ENCODE results near the gene MICAL3. TPM values are rescaled to one million over a fixed set of nuclear protein-coding genes. Genes with fewer than 3 reads are reported as not detected.
"Not testable (repeated sequence)": the region's sequence is repeated elsewhere in the genome, so short reads cannot be mapped to it uniquely, and the experiment has no call there.

The MICAL3 gene, protein sequence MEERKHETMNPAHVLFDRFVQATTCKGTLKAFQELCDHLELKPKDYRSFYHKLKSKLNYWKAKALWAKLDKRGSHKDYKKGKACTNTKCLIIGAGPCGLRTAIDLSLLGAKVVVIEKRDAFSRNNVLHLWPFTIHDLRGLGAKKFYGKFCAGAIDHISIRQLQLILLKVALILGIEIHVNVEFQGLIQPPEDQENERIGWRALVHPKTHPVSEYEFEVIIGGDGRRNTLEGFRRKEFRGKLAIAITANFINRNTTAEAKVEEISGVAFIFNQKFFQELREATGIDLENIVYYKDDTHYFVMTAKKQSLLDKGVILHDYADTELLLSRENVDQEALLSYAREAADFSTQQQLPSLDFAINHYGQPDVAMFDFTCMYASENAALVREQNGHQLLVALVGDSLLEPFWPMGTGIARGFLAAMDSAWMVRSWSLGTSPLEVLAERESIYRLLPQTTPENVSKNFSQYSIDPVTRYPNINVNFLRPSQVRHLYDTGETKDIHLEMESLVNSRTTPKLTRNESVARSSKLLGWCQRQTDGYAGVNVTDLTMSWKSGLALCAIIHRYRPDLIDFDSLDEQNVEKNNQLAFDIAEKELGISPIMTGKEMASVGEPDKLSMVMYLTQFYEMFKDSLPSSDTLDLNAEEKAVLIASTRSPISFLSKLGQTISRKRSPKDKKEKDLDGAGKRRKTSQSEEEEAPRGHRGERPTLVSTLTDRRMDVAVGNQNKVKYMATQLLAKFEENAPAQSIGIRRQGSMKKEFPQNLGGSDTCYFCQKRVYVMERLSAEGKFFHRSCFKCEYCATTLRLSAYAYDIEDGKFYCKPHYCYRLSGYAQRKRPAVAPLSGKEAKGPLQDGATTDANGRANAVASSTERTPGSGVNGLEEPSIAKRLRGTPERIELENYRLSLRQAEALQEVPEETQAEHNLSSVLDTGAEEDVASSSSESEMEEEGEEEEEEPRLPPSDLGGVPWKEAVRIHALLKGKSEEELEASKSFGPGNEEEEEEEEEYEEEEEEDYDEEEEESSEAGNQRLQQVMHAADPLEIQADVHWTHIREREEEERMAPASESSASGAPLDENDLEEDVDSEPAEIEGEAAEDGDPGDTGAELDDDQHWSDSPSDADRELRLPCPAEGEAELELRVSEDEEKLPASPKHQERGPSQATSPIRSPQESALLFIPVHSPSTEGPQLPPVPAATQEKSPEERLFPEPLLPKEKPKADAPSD (N-terminal part only)
- total RNA-seq = 99.4 TPM
- 5.0 TPM for polyA plus RNA-seq (ENCODE audit: insufficient read depth, low read depth, low replicate concordance)
- long read RNA-seq, donor 1 = 0 reads
- long read RNA-seq, donor 2 = 0 reads
- long read RNA-seq, donor 3, partial matches to known transcripts = 7 of 7 reads
- long read RNA-seq, donor 3, other reads (novel, unspliced or antisense) = 0 of 7 reads
- long read RNA-seq, donor 4, partial matches to known transcripts = 0 of 2 reads
- long read RNA-seq, donor 4, other reads (novel, unspliced or antisense) = 0 of 2 reads
- long read RNA-seq, donor 5 = 0 reads
- long read RNA-seq, donor 6 = 0 reads
- long read RNA-seq, donor 7, partial matches to known transcripts = 7 of 14 reads
- long read RNA-seq, donor 7, other reads (novel, unspliced or antisense) = 6 of 14 reads
- long read RNA-seq, donor 8 = 0 reads
- long read RNA-seq, donor 9, partial matches to known transcripts = 0 of 1 reads
- long read RNA-seq, donor 9, other reads (novel, unspliced or antisense) = 0 of 1 reads
- long read RNA-seq, donor 10, partial matches to known transcripts = 0 of 1 reads
- long read RNA-seq, donor 10, other reads (novel, unspliced or antisense) = 0 of 1 reads

- DNase-seq (peak; percentile 58 to 84 (median 74)), FAIRE-seq (no peak)
- Histone ChIP-seq H3K9ac (ENCODE audit: low read length in 3 of 3) (peak within 1 kb of the TSS; percentile 8 to 84 (median 17)), H3K4me1 (ENCODE audit: control insufficient read depth in 2 of 3, insufficient read depth in 2 of 3, low read depth in 1 of 3, low read length in 3 of 3) (peaks cover 0 to 11% (median 0%) of the 10 kb centered on the region in 3 donors), H3K27ac (ENCODE audit: low read depth in 2 of 2, low read length in 2 of 2) (peak within 1 kb of the TSS; percentile 30 to 83), H3K36me3 (ENCODE audit: control insufficient read depth in 2 of 3, insufficient read depth in 3 of 3, low read length in 3 of 3) (no peaks in the 10 kb centered on the region), H3K4me3 (ENCODE audit: low read length in 3 of 3) (peak within 1 kb of the TSS; percentile 61 to 82 (median 62)), H3K9me3 (ENCODE audit: control insufficient read depth in 2 of 3, insufficient read depth in 1 of 3, low read length in 3 of 3) (no peaks in the 10 kb centered on the region), H3K27me3 (ENCODE audit: control insufficient read depth, insufficient read depth, low read length) (no peaks in the 10 kb centered on the region)
- intact Hi-C loops (cut with DNase I) = no loop called here
- TF ChIP-seq, protein P1, sequence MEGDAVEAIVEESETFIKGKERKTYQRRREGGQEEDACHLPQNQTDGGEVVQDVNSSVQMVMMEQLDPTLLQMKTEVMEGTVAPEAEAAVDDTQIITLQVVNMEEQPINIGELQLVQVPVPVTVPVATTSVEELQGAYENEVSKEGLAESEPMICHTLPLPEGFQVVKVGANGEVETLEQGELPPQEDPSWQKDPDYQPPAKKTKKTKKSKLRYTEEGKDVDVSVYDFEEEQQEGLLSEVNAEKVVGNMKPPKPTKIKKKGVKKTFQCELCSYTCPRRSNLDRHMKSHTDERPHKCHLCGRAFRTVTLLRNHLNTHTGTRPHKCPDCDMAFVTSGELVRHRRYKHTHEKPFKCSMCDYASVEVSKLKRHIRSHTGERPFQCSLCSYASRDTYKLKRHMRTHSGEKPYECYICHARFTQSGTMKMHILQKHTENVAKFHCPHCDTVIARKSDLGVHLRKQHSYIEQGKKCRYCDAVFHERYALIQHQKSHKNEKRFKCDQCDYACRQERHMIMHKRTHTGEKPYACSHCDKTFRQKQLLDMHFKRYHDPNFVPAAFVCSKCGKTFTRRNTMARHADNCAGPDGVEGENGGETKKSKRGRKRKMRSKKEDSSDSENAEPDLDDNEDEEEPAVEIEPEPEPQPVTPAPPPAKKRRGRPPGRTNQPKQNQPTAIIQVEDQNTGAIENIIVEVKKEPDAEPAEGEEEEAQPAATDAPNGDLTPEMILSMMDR (IDR thresholded peaks at IDR 0.05; ENCODE audit: borderline replicate concordance, extremely low read depth, insufficient read depth) = peak; percentile 74
Observed at GRCh38 chr22:18024276-18024939, at the start of gene MICAL3. Gene MICAL3 (minus strand): TSS chr22:18024561. CDS start chr22:17906812, 117,749 bp downstream.

GRCh38 chr22:18073927-18074326 lies 49.6 kb upstream of the MICAL3 start:
- not testable (repeated sequence) for H3K4me3 ChIP-seq (ENCODE audit: low read length in 3 of 3); H3K27me3 ChIP-seq (ENCODE audit: control insufficient read depth, insufficient read depth, low read length); H3K9me3 ChIP-seq (ENCODE audit: control insufficient read depth in 2 of 3, insufficient read depth in 1 of 3, low read length in 3 of 3); DNase-seq; H3K27ac ChIP-seq (ENCODE audit: low read depth in 2 of 2, low read length in 2 of 2); H3K36me3 ChIP-seq (ENCODE audit: control insufficient read depth in 2 of 3, insufficient read depth in 3 of 3, low read length in 3 of 3); H3K9ac ChIP-seq (ENCODE audit: low read length in 3 of 3); FAIRE-seq; H3K4me1 ChIP-seq (ENCODE audit: control insufficient read depth in 2 of 3, insufficient read depth in 2 of 3, low read depth in 1 of 3, low read length in 3 of 3)
- intact Hi-C loops (cut with DNase I) = loop anchor here (10.0 kb wide), 2 partner anchors 169 to 249 kb away; no protein-coding TSS in a partner anchor

DNA sequence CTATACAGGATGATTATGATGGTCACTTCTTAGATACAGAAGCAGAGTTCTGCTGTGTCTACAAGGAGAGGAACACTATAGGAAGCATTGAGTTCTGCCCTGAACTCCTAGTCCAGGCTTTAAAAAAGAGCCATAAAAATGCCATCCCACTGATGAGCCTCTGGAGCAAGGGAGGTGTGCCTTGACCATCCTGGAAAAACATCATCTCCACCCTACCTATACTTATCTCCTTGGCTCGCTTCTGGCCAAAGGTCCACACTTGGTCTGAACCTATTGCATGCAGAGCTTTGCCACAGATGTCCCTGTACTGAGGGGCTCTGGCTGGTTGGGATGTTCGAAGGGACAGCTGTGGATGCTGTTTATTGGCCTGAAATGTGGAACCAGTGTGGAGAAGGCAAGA lies 49.1 kb upstream of the MICAL3 start:
- H3K36me3 ChIP-seq (ENCODE audit: control insufficient read depth in 2 of 3, insufficient read depth in 3 of 3, low read length in 3 of 3) = no peaks in the 10 kb centered on the region
- no peaks in the 10 kb centered on the region for H3K9me3 ChIP-seq (ENCODE audit: control insufficient read depth in 2 of 3, insufficient read depth in 1 of 3, low read length in 3 of 3)
- H3K27me3 ChIP-seq (ENCODE audit: control insufficient read depth, insufficient read depth, low read length) = no peaks in the 10 kb centered on the region
- no peak overlapping the region for H3K9ac ChIP-seq (ENCODE audit: low read length in 3 of 3)
- TF ChIP-seq, protein P1 (IDR thresholded peaks at IDR 0.05; ENCODE audit: borderline replicate concordance, extremely low read depth, insufficient read depth) = no peak
- no peak overlapping the region for H3K4me3 ChIP-seq (ENCODE audit: low read length in 3 of 3)
- peaks cover 0 to 10% (median 4%) of the 10 kb centered on the region in 3 donors for H3K4me1 ChIP-seq (ENCODE audit: control insufficient read depth in 2 of 3, insufficient read depth in 2 of 3, low read depth in 1 of 3, low read length in 3 of 3)
- no peak for FAIRE-seq
- DNase-seq = no peak
- no peak overlapping the region for H3K27ac ChIP-seq (ENCODE audit: low read depth in 2 of 2, low read length in 2 of 2)
- intact Hi-C loops (cut with DNase I) = loop anchor here (10.0 kb wide), 2 partner anchors 169 to 249 kb away; no protein-coding TSS in a partner anchor
